ENCODE results near the gene KIF6. TPM values are rescaled to one million over a fixed set of nuclear protein-coding genes. Genes with fewer than 3 reads are reported as not detected.

KIF6 gene
- total RNA-seq, 1 experiment from 2014 or later = not detected

DNA sequence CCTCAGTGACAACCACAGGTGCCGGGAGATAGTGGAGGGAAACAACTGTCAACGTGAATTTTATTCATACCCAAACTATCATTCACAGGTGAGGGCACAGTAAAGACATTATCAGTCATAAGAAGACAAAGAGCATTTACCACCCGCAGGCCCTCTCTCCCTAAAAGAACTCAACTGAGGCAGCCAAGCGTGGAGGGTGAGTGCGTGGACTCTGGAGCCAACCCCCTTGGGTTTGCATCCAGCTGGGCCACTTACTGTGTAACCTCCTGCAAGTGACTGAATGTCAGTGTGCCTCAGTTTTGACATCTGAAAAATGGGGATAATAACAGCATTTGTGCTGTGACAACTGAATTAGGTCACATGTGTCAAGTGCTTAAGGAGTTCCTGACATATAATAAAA lies 332.1 kb downstream of the KIF6 start:
- CTCF ChIA-PET = no interaction called here
- TF ChIP-seq ATF3 (IDR thresholded peaks at IDR 0.05) = no peak
- Histone ChIP-seq H3K4me1 (ENCODE audit: control insufficient read depth in 1 of 2, insufficient read depth in 2 of 2, low read length in 2 of 2) (no peaks in the 10 kb centered on the region), H3K36me3 (ENCODE audit: control insufficient read depth in 1 of 2, insufficient read depth in 2 of 2, low read length in 2 of 2) (no peaks in the 10 kb centered on the region), H3K9ac (ENCODE audit: low read length) (no peak overlapping the region), H2AFZ (ENCODE audit: low read depth, low read length, poor library complexity, severe bottlenecking) (no peak overlapping the region), H3K9me3 (ENCODE audit: control insufficient read depth in 1 of 2, insufficient read depth in 1 of 2, low read depth in 1 of 2, low read length in 2 of 2) (no peaks in the 10 kb centered on the region), H3K27me3 (ENCODE audit: insufficient read depth, low read length) (peaks cover 56% of the 10 kb centered on the region), H3K79me2 (ENCODE audit: insufficient read depth, low read length) (no peaks in the 10 kb centered on the region), H4K20me1 (ENCODE audit: insufficient read depth) (no peaks in the 10 kb centered on the region), H3K4me3 (replicated peaks in 1 of 2; ENCODE audit: low read depth in 1 of 2, low read length in 2 of 2) (no peak overlapping the region), H3K4me2 (ENCODE audit: low read length) (no peak overlapping the region), H3K27ac (ENCODE audit: low read depth, low read length) (no peak overlapping the region), H3K9me2 (ENCODE audit: insufficient read depth) (no peaks in the 10 kb centered on the region)
- BruUV-seq (replicated peaks) = no TSS peak
- DNase-seq (ENCODE audit: low read depth, low spot score) (no peak), ATAC-seq (no peak)
- intact Hi-C loops (cut with micrococcal nuclease) = no loop called here
- POLR2A ChIA-PET = no interaction called here
- RAD21 ChIA-PET (ENCODE audit: low non-redundant PET in 1 of 2, low total read pairs in 2 of 2, uncharacterized antibody in 2 of 2, unreplicated experiment in 2 of 2) = no interaction called here

- ChIA-PET POLR2A (no interaction called here), CTCF (no interaction called here), RAD21 (ENCODE audit: low non-redundant PET in 1 of 2, low total read pairs in 2 of 2, uncharacterized antibody in 2 of 2, unreplicated experiment in 2 of 2) (no interaction called here)
- intact Hi-C loops (cut with micrococcal nuclease) = no loop called here
- H3K36me3 ChIP-seq (ENCODE audit: control insufficient read depth in 1 of 2, insufficient read depth in 2 of 2, low read length in 2 of 2) = no peaks in the 10 kb centered on the region
- no peak overlapping the region for H3K9ac ChIP-seq (ENCODE audit: low read length)
- no peak overlapping the region for H3K4me3 ChIP-seq (replicated peaks in 1 of 2; ENCODE audit: low read depth in 1 of 2, low read length in 2 of 2)
- no peaks in the 10 kb centered on the region for H3K9me2 ChIP-seq (ENCODE audit: insufficient read depth)
- H3K4me2 ChIP-seq (ENCODE audit: low read length) = no peak overlapping the region
- TF ChIP-seq MAX (IDR thresholded peaks at IDR 0.05) (no peak), SP1 (IDR thresholded peaks at IDR 0.05; ENCODE audit: low read depth) (no peak), FOSL1 (IDR thresholded peaks at IDR 0.05; ENCODE audit: low read depth) (no peak), ELF1 (IDR thresholded peaks at IDR 0.05; ENCODE audit: borderline replicate concordance, low read depth) (no peak), EZH2phosphoT487 (IDR thresholded peaks at IDR 0.05; ENCODE audit: borderline replicate concordance) (no peak), ZNF274 (IDR thresholded peaks at IDR 0.05; ENCODE audit: low read depth, low read length) (no peak), REST (IDR thresholded peaks at IDR 0.05; ENCODE audit: low read depth) (no peak)
- H3K27ac ChIP-seq (ENCODE audit: low read depth, low read length) = no peak overlapping the region
- no peak for DNase-seq (ENCODE audit: low read depth, low spot score)
- H3K27me3 ChIP-seq (ENCODE audit: insufficient read depth, low read length) = peaks cover 61% of the 10 kb centered on the region
- no peaks in the 10 kb centered on the region for H3K9me3 ChIP-seq (ENCODE audit: control insufficient read depth in 1 of 2, insufficient read depth in 1 of 2, low read depth in 1 of 2, low read length in 2 of 2)
- no peak overlapping the region for H2AFZ ChIP-seq (ENCODE audit: low read depth, low read length, poor library complexity, severe bottlenecking)
- H3K79me2 ChIP-seq (ENCODE audit: insufficient read depth, low read length) = no peaks in the 10 kb centered on the region
- ATAC-seq = no peak
- no peaks in the 10 kb centered on the region for H3K4me1 ChIP-seq (ENCODE audit: control insufficient read depth in 1 of 2, insufficient read depth in 2 of 2, low read length in 2 of 2)
- no peaks in the 10 kb centered on the region for H4K20me1 ChIP-seq (ENCODE audit: insufficient read depth)
- no TSS peak for BruUV-seq (replicated peaks)
These were observed 334.0 kb downstream of the KIF6 start for GRCh38 chr6:39391182-39391581.
